ENCODE measurements around the gene ADCK2. TPM values are rescaled to one million over a fixed set of nuclear protein-coding genes. Genes with fewer than 3 reads are reported as not detected.
"Not testable (repeated sequence)": the region's sequence is repeated elsewhere in the genome, so short reads cannot be mapped to it uniquely, and the experiment has no call there.

Gene ADCK2
- total RNA-seq, 4 donors from 2014 or later, result 19.8 to 40.4 (median 25.8) TPM

DNA sequence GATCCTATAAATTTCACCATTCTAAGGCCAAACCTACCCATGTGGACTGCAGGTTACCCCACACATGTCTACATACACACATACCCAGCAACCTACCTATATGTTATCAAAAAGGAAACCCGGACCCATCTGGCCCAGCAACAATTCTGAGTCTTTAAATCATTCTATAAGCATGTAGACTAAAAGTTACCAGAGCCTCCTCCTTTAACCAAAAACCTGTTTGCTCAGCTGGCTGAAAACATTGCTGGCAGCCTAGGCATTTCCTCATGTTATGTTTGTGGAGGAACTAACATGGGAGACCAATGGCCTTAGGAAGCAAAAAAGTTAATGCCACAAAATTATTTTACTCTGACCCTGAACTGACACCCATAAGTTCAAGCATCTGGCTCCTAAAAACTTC is 5.3 kb upstream of the ADCK2 start:
- DNase-seq, result no peak

DNA sequence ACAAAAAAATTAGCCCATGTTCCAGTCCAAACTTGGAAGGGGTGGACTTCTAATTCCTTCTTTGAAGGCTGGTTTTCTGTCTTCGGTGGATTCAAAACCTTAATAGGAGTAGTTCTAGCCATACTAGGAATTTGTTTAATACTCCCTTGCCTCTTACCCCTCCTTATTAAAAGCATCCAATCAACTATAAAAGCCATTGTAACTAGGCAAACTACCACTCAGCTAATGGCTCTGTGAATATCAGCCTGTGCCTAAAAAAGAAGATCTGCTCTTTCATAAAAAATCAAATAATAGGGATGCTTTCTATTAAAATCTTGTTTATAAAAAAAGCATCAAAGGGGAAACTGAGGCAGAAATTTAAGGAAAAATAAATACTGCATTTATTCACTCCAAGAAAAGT is 4.1 kb upstream of the ADCK2 start:
- H3K27me3 ChIP-seq, result no peaks in the 10 kb centered on the region
- no peaks in the 10 kb centered on the region for H3K9me3 ChIP-seq
- H3K4me3 ChIP-seq, result no peak overlapping the region
- H3K36me3 ChIP-seq, result no peaks in the 10 kb centered on the region
- no peak overlapping the region for H3K27ac ChIP-seq
- TF ChIP-seq, protein P1, sequence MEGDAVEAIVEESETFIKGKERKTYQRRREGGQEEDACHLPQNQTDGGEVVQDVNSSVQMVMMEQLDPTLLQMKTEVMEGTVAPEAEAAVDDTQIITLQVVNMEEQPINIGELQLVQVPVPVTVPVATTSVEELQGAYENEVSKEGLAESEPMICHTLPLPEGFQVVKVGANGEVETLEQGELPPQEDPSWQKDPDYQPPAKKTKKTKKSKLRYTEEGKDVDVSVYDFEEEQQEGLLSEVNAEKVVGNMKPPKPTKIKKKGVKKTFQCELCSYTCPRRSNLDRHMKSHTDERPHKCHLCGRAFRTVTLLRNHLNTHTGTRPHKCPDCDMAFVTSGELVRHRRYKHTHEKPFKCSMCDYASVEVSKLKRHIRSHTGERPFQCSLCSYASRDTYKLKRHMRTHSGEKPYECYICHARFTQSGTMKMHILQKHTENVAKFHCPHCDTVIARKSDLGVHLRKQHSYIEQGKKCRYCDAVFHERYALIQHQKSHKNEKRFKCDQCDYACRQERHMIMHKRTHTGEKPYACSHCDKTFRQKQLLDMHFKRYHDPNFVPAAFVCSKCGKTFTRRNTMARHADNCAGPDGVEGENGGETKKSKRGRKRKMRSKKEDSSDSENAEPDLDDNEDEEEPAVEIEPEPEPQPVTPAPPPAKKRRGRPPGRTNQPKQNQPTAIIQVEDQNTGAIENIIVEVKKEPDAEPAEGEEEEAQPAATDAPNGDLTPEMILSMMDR (IDR thresholded peaks at IDR 0.05), result no peak
- TF ChIP-seq POLR2A (IDR thresholded peaks at IDR 0.05), result no peak
- DNase-seq, result no peak
- H3K4me1 ChIP-seq, result peaks cover 0 to 5% (median under 1%) of the 10 kb centered on the region in 4 donors

More for the DNA sequence above, 5.3 kb upstream of the ADCK2 start:
- Histone ChIP-seq H3K4me1 (no peaks in the 10 kb centered on the region), H3K27me3 (no peaks in the 10 kb centered on the region), H3K9me3 (no peaks in the 10 kb centered on the region), H3K4me3 (no peak overlapping the region), H3K36me3 (no peaks in the 10 kb centered on the region), H3K27ac (no peak overlapping the region)
- TF ChIP-seq, protein P1 (IDR thresholded peaks at IDR 0.05), result no peak
- TF ChIP-seq POLR2A (IDR thresholded peaks at IDR 0.05), result no peak

DNA sequence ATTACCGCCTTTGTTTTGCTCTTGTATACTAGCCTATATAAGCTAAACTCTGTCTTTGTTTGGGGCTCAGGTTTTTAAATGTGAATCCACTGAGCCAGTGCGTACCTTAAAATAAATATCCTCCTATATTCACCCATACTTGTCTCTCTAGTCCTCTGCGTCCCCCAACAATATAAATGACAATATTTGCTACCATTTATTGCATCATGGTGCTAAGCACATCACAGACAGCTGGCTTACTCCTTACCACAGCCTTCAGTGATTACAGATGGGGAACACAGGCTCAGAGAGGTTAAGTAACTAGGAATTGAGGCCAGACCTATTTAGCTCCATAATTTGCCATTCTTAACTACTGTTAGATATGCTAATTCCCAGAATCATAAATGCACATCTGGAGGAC is 3.4 kb upstream of the ADCK2 start:
- Histone ChIP-seq H3K9me3 (no peaks in the 10 kb centered on the region), H3K27me3 (no peaks in the 10 kb centered on the region), H3K36me3 (no peaks in the 10 kb centered on the region), H3K4me1 (peaks cover 0 to 12% (median 6%) of the 10 kb centered on the region in 4 donors), H3K27ac (no peak overlapping the region), H3K4me3 (no peak overlapping the region)
- no peak for TF ChIP-seq POLR2A (IDR thresholded peaks at IDR 0.05)
- TF ChIP-seq, protein P1 (IDR thresholded peaks at IDR 0.05), result no peak
- no peak for DNase-seq

DNA sequence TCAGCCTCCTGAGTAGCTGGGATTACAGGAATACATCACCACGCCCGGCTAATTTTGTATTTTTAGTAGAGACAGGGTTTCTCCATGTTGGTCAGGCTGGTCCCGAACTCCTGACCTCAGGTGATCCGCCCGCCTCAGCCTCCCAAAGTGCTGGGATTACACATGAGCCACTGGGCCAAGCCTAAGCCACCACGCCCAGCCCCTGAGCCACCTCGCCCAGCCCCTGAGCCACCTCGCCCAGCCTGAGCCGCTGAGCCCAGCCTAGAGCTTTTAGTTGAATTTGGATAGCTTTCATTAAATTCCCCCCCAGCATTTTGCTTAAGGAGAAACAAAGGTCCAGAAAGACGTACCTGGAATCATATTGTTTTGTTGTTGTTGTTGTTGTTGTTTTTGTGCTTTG is 2.9 kb upstream of the ADCK2 start:
- H3K36me3 ChIP-seq, H3K27me3 ChIP-seq, H3K4me3 ChIP-seq, H3K9me3 ChIP-seq, H3K27ac ChIP-seq: not testable (repeated sequence)
- peak in 1 of 3 donors; percentile 25 for DNase-seq
- H3K4me1 ChIP-seq, result peaks cover 0 to 17% (median 6%) of the 10 kb centered on the region in 4 donors

DNA sequence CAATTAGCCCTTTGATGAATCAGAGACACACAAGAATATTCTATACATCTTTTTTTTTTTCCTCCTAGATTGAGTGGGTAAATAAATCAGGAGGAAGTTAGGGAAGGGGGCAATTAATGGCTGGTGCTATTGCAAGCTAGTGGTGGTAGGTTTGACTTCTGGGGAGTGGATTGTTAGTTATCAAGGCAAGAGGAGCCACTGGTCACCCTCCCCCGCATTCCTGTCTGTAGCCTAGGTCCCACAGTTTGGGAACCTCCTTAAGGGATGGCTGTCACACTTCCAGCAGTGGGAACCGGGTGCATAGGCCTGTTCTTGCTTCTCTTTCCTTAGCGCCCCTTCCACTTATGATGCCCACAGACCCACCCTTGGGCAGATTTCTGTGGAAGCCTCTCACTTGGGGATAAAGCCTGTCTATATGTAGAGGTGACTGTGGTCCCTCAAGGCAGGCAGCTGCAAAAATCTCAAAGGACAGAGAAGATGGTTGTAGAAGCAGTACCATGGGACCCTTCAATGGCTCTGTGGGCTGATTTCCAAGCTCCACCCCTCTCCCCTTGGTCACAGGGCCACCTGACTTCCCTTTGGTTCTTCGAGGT is 2.3 kb upstream of the ADCK2 start:
- no peak for TF ChIP-seq POLR2A (IDR thresholded peaks at IDR 0.05)
- TF ChIP-seq, protein P1 (IDR thresholded peaks at IDR 0.05), result no peak
- Histone ChIP-seq H3K27ac (no peak overlapping the region), H3K4me3 (no peak overlapping the region), H3K27me3 (no peaks in the 10 kb centered on the region), H3K4me1 (peaks cover 0 to 23% (median 8%) of the 10 kb centered on the region in 4 donors), H3K9me3 (no peaks in the 10 kb centered on the region), H3K36me3 (no peaks in the 10 kb centered on the region)
- DNase-seq, result peak in 2 of 3 donors; percentile 12 to 33

DNA sequence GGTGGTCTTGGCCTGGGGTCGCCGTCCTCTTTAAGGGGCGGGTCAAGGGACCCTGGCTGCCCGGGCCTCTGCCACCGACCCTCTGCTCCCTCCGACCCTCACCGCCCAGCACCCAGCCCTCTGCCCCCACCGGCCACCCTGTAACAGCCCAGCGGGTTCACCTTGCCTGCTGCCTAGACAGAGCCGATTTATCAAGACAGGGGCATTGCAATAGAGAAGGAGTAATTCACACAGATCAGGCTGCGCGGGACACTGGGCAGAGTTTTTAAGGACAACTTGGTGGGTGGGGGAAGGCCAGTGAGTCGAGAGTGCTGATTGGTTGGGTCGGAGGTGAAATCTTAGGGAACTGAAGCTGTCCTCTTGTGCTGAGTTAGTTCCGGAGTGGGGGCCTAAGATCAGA is 779 bp upstream of the ADCK2 start:
- H3K4me1 ChIP-seq, result peaks cover 0 to 25% (median 8%) of the 10 kb centered on the region in 4 donors
- no peak overlapping the region for H3K4me3 ChIP-seq
- no peak overlapping the region for H3K27ac ChIP-seq
- no peaks in the 10 kb centered on the region for H3K36me3 ChIP-seq
- peak in 2 of 3 donors; percentile 44 to 45 for DNase-seq
- TF ChIP-seq POLR2A (IDR thresholded peaks at IDR 0.05), result no peak
- TF ChIP-seq, protein P1 (IDR thresholded peaks at IDR 0.05), result no peak
- no peaks in the 10 kb centered on the region for H3K27me3 ChIP-seq
- H3K9me3 ChIP-seq, result no peaks in the 10 kb centered on the region

Measured in Peyer's patch (tissue), 4 donors.